GM18519 (cell line): Measurements from ENCODE around the gene ADAM22.

Source experiments
- ATAC-seq: cut with Tn5 transposase; IDR thresholded peaks from one replicate; pipeline ENCODE4 v1.9.1; 2021; ENCODE audit warnings: mild to moderate bottlenecking, moderate library complexity; ENCODE audit not compliant: unreplicated experiment, low FRiP score

The ADAM22 gene

DNA sequence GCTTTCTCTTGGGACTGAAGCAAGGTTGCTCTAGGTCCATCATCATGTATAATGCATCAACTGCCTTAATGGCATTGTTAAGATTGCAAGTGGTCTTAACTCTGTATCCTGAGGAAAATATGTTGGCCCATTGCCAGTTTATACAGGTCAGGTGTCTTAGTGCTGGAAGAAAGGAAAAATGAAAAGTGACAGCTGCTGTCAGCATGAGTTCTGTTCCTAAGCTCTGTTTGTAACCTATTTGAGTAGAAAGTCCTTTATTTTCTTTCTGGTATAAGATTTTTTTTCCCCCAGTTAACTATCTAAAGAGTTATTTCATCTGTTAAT lies 158.6 kb downstream of the ADAM22 start:
- no peak for ATAC-seq

DNA sequence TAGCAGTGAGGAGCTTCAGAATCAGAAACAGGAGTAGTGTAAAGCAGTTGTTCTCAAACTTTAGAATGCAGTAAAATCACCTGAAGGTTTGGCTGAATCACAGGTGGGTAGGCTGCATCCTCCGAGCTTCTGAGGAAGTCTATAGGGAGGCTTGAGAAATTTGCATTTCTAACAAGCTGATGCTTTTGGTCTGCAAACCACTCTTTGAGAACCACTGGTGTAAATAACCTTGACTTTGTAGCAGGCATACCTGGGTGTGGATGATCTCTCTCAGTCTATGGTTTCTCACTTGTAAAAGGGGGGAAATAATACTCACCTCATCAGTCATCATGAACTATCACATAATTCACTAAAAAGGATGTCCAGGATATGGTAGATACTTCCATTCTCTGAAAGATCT lies 167.7 kb downstream of the ADAM22 start:
- ATAC-seq = no peak

DNA sequence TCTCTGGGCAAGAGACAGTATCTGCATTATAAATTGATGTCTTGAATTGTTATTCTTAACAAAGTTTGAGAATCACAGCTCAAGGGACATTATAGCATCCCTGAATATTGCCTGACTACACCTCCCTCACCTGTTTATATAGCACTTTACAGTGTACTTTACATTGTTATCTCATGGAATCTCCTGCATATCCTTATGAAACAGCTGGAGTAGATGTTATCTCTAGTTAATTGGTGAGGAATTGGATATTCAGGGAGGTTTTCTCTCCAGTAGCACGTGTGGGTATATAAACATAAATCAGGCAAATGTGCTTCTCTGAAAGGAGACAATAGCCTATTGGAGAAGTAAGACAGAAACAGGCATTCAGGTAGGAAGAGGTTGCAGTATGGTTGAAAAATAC lies 168.6 kb downstream of the ADAM22 start:
- ATAC-seq = no peak

DNA sequence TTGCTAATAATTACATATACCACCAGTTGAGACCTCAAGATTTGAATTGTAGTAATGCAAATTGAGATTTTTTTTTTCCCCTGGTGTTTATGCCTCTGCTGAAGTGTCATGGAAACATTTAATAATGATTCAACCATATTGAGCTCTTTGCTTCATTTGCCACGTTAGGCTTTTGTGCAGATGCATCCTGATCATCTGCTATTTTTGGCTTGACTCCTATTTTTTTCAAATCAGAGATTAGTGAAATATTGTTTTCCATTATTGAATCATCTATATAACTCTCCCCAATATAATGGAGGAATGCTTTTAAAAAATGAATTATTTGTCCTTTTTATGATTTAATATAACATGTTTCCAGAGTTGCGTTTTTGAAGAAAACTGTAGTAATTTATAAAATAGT lies 170.7 kb downstream of the ADAM22 start:
- ATAC-seq = no peak

DNA sequence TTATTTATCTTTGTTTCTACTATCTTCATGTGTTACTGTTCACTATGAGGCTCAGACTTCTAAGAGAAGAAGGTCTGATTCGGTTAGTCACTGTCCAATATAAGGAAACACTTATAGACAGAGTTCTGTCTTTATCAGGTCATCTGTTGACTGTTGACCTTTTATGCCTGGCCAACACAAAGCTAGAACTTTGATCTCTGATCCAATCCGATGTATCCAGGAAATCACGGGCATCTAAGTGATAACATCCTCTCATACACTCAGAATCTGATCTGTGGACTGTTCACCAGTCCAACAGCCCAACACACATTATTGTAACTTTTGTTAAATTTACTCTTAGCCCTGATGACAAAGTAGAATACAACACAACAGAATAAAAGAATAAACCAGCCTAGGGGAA lies 171.2 kb downstream of the ADAM22 start:
- no peak for ATAC-seq

- no peak for ATAC-seq
These were observed 172.4 kb downstream of the ADAM22 start for GRCh38 chr7:88106434-88106833.

DNA sequence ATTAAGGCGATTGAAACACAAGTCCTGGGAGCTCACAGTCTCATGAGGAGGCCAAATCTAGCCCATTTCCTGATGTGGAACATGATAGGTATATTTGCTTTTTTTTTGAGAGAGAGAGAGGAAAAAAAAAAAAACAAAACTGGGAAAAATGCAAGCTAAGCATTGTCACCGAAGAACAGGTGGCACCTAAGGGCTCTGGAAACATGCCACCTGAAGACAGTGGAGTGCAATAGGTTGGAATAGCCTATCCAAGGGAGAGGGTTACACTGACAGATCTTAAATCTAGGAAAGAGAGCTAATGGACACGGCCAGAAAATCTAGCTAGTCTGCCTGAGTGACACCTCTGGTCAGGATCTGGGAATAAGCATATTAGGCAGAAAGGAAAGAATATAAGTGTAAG lies 175.6 kb downstream of the ADAM22 start:
- no peak for ATAC-seq

- ATAC-seq = no peak
These were observed 177.2 kb downstream of the ADAM22 start for GRCh38 chr7:88111140-88111743.

- no peak for ATAC-seq
These were observed 178.0 kb downstream of the ADAM22 start for GRCh38 chr7:88111954-88112471.

- ATAC-seq = no peak
These were observed 181.3 kb downstream of the ADAM22 start for GRCh38 chr7:88115258-88115796.

DNA sequence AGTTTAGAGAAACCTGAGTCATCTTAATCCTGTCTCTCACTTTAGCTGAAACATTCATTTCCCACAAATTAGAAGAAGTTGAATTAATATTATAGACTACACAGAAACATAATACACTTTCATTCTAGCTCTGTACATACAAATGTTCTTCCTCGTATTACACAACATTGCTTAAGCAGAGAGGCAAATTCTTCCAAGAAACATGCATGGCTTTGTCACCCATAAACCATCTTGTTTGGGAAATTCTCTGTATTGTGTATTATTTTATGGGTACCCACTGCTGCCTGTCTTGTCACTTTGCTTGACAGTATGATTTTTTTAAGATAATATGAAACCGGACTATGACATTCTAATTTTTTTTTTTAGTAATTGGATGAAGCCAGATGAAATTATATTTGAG lies 181.8 kb downstream of the ADAM22 start:
- no peak for ATAC-seq

DNA sequence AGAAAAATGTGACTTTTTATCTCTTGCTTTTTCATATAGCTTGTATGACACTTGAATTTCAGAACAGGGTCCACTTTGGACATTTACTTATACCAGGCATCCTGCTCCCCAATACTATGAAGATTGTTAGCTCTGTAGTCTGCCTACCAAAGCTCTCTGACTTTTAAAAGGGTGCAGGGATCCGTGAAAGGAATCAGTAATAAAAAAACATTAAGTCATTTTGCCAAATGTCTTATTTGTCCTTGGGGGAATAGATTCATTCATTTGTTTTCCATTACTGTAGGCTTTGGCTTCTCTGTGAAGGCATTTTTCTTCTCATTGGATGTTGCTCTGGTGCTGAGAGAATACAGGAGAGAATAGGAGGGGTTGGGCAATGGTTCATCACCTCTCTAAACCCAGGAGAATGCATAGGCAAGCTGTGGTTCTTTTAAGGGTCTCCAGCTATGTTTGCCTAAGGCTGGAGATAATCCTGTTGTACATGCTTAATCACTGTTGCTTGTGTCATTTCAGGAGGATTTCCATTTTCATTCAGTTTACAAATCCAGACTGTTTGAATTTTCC lies 182.3 kb downstream of the ADAM22 start:
- no peak for ATAC-seq

DNA sequence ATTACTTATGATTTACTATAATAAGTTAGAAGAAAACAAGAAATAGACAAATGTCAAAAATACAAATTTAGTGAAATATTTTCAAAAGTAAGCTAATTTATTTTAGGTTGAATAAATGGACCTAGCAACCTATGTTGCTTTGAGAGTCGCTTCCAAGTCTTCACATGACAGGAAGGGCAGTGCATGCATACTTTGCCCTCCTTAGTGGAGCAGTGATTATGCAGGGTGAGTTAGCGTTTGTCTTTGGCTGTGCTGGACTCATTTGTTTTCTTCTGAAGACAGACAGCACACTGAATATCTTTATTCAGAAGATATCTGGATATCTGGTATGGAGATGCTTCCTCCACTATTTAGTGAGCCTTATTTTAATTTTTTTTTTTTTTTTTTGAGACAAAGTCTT lies 183.3 kb downstream of the ADAM22 start:
- ATAC-seq = no peak

GRCh38 chr7:88121335-88121734 lies 187.3 kb downstream of the ADAM22 start:
- ATAC-seq = no peak

GRCh38 chr7:88127637-88128290 lies 193.7 kb downstream of the ADAM22 start:
- no peak for ATAC-seq

GRCh38 chr7:88132725-88133124 lies 198.7 kb downstream of the ADAM22 start:
- peak; percentile 82 for ATAC-seq

DNA sequence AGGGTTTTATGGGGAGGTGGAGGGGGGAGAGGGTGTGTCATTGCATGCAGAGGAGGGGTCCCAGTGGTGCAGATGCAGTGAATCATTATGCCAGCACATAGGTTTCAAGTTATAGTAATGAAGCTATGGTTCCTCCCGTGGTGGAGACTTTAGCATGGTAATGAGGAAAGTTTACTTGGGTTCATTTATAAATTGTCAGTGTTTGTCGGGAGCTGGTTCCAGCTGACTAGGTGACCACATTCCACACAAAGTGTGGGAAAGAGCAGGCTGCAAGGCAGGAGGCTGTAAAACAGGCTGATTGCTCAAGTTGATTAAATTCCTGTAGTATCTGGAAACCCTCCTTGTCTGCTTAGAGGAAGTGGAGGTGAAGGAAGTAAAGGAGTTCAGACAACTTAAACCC lies 206.9 kb downstream of the ADAM22 start:
- ATAC-seq = no peak

GRCh38 chr7:88141479-88141878 lies 207.4 kb downstream of the ADAM22 start:
- ATAC-seq = no peak

- no peak for ATAC-seq
These were observed 207.9 kb downstream of the ADAM22 start for GRCh38 chr7:88141953-88142352.

- no peak for ATAC-seq
These were observed 212.6 kb downstream of the ADAM22 start for GRCh38 chr7:88146616-88147015.

DNA sequence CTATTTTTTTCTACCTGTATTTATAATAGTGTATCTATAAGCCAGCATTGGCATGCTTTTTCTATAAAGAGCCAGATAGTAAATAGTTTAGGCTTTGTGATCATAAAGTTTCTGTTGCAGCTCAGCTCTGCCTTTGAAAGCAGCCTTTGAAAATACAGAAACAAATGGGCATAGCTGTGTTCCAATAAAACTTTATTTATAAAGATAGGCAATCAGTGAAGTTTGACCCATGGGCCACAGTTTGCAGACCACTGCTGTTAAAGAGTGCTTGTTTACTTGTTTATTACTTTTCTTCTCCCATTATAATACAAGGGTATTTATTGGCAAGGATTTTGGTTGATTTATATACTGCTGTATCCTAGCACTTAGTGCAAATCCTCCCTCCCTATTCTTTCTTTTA lies 213.3 kb downstream of the ADAM22 start:
- ATAC-seq = no peak

- ATAC-seq = no peak
These were observed 213.9 kb downstream of the ADAM22 start for GRCh38 chr7:88147949-88148348.
